Sigmoid colon (tissue), 7 donors: Measurements from ENCODE around the gene PDE6B. TPM values are rescaled to one million over a fixed set of nuclear protein-coding genes. Genes with fewer than 3 reads are reported as not detected.
A peak's percentile ranks its signal among the peaks of the same experiment; 100 is the strongest.
"Not testable (repeated sequence)": the region's sequence is repeated elsewhere in the genome, so short reads cannot be mapped to it uniquely, and the experiment has no call there.

ENCODE experiments used
- DNase-seq: peaks from one replicate; pipeline ENCODE4 v3.0.0-alpha.2; 2019
- H3K27ac ChIP-seq, 4 donors: fragments of 200-600 bp; sonication (generic); one replicate each; pipeline ENCODE4 v1.5.1; 2016 to 2019; ENCODE audit warnings: mild to moderate bottlenecking in 1 of 4
- H3K27me3 ChIP-seq, 3 donors: fragments of 200-600 bp; sonication (generic); one replicate each; pipeline ENCODE4 v1.5.1; 2019; ENCODE audit warnings: mild to moderate bottlenecking in 1 of 3
- H3K36me3 ChIP-seq, 4 donors: fragments of 200-600 bp; sonication (generic); one replicate each; pipeline ENCODE4 v1.5.1; 2016 to 2019
- H3K4me1 ChIP-seq, 4 donors: fragments of 200-600 bp; sonication (generic); one replicate each; pipeline ENCODE4 v1.5.1; 2017 to 2019
- H3K4me3 ChIP-seq, 4 donors: fragments of 200-600 bp; sonication (generic); one replicate each; pipeline ENCODE4 v1.5.1; 2017 to 2019; ENCODE audit warnings: mild to moderate bottlenecking in 2 of 4, moderate library complexity in 1 of 4
- H3K9me3 ChIP-seq, 4 donors: fragments of 200-600 bp in 3 of 4; sonication (generic) in 3 of 4; one replicate each; pipeline versions ENCODE4 v1.5.1 to v1.6.1; 2013 to 2019
- EP300 ChIP-seq, 4 donors: sonication (generic); formaldehyde crosslinking; IDR thresholded peaks; one replicate each; pipeline ENCODE4 v1.6.1; 2017; ENCODE audit warnings: antibody characterized with exemption in 4 of 4
- POLR2A ChIP-seq, 2 donors: fragments of 450-650 bp; IDR thresholded peaks; one replicate each; pipeline ENCODE4 v1.6.1; 2016; ENCODE audit warnings: antibody characterized with exemption in 2 of 2, mild to moderate bottlenecking in 2 of 2, moderate library complexity in 2 of 2
- POLR2AphosphoS5 ChIP-seq, 4 donors: sonication (generic); formaldehyde crosslinking; IDR thresholded peaks; one replicate each; pipeline ENCODE4 v1.6.1; 2017; ENCODE audit warnings: antibody characterized with exemption in 4 of 4
- WGBS, 2 donors: extraction: QIAGEN DNeasy Blood & Tissue Kit; methylation state at CpG; one replicate each; pipeline ENCODE4 v1.1.7; 2013; 5-methylcytosine and 5-hydroxymethylcytosine counted together
- intact Hi-C: fragments of 100-400 bp; cut with DNase I; formaldehyde crosslinking; loops from one replicate; pipeline ENCODE4 v1.15.1; 2023
- polyA plus RNA-seq, 3 donors: library from polyadenylated mRNA; stranded (reverse); fragments of 200-250 nt; gene quantifications; one replicate each; pipeline ENCODE4 v1.2.3, GENCODE V29; 2013
- total RNA-seq, 4 donors: library from RNA; depleted of rRNA; stranded (reverse); fragments of >200 nt; gene quantifications; one replicate each; pipeline ENCODE4 v1.1.0, GENCODE V29; 2016
- TF ChIP-seq, protein P1 (sequence below), 4 experiments: fragments of 450-650 bp in 3 of 4; fragments of 200-600 bp in 1 of 4; IDR thresholded peaks; one replicate each; pipeline ENCODE4 v1.5.1; 2016 to 2019; ENCODE audit warnings: antibody characterized with exemption in 4 of 4, mild to moderate bottlenecking in 3 of 4, moderate library complexity in 2 of 4
- donor health status: healthy with polysubstance abuse.
- donor health status: Bipolar disorder and iron deficiency.
- donor health status: healthy.

PDE6B gene
- total and polyA plus RNA-seq, 7 donors, result under 0.01 to 5.4 (median 1.5) TPM; not detected in 1

DNA sequence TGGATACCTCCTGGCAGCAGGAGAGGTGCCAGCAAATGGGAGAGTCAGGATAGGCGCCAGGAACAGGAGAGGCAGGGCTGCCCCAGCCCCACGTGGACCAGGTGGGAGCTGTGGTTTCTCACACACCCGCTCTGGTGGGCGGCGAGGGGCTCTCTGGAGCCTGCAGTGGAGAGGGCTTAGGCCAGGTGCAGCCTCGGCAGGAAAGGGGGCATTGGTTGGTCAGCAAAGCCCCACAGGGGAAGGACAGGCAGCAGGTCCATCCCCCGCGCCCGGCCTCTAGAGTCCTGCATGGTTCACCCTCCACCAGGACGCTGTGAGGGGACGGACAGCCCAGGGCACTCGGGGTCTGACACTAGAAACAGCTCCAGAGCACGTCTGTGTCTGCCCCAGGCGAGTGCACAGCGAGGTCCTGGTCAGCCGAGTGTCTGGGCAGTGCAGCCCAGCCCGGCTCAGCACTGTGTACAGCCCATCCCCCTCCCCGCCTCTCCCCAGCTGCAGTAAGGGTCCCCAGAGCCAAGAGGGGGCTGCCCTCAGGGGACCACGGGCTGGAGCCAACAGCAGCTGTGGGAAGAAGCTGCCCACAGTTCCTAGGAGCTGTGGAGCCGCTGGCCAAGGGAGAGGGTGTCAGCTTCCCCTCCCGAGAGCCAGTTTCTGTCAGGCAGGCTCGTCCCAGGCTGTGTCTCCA is 40.5 kb downstream of the PDE6B start:
- Histone ChIP-seq H3K36me3 (peaks cover 0 to 4% (median 0%) of the 10 kb centered on the region in 4 donors), H3K4me1 (peaks cover 0 to 14% (median 13%) of the 10 kb centered on the region in 4 donors), H3K4me3 (no peak overlapping the region), H3K27ac (no peak overlapping the region), H3K27me3 (peaks cover 0 to 26% (median 22%) of the 10 kb centered on the region in 3 donors), H3K9me3 (no peaks in the 10 kb centered on the region)
- intact Hi-C loops, result no loop called here
- peak; percentile 57 for DNase-seq
- TF ChIP-seq EP300 (IDR thresholded peaks at IDR 0.05), result no peak
- no peak for TF ChIP-seq POLR2A (IDR thresholded peaks at IDR 0.05)
- no peak for TF ChIP-seq POLR2AphosphoS5 (IDR thresholded peaks at IDR 0.05)
- TF ChIP-seq, protein P1, sequence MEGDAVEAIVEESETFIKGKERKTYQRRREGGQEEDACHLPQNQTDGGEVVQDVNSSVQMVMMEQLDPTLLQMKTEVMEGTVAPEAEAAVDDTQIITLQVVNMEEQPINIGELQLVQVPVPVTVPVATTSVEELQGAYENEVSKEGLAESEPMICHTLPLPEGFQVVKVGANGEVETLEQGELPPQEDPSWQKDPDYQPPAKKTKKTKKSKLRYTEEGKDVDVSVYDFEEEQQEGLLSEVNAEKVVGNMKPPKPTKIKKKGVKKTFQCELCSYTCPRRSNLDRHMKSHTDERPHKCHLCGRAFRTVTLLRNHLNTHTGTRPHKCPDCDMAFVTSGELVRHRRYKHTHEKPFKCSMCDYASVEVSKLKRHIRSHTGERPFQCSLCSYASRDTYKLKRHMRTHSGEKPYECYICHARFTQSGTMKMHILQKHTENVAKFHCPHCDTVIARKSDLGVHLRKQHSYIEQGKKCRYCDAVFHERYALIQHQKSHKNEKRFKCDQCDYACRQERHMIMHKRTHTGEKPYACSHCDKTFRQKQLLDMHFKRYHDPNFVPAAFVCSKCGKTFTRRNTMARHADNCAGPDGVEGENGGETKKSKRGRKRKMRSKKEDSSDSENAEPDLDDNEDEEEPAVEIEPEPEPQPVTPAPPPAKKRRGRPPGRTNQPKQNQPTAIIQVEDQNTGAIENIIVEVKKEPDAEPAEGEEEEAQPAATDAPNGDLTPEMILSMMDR (IDR thresholded peaks at IDR 0.05), result no peak
- 71 to 78% methylated on average over 22 of the region's 22 CpGs for WGBS, 2 donors

- peak; percentile 62 for DNase-seq
- no peaks in the 10 kb centered on the region for H3K9me3 ChIP-seq
Measured at GRCh38 chr4:666436-666810, 41.0 kb downstream of the PDE6B start.

DNA sequence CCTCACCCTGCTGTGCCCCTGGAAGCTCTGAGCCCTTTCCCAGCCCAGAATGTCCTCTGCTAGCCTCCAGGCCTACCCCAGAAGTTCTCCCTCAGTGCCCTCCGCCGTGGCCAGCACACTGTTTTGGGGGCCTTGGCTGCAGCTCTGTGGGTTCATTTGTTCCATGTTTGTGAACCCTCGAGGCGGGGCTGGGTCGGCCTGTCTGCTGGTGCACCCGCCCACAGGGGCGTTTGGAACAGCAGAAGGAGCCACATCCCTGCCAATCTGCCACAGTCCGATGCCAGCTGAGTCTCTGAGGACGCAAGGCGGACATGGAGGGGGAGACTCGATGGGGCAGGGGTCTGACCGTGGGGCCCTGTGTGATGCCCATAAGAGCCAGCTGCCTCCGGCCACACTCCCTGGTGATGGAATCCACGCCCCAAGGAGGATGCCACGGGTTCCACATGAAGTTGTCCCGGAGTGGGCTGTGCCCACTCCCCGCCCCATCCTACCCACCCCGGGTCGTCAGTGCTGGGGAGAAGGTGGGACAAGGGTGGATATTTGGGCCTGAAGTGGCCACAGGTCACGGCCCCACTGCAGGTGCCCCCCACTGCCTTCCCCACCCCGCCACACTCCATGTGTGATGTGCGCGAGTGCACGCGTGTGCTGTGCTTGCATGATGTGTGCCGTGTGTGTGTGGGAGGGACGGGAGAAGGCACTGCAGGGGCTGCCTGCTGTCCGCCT is 41.6 kb downstream of the PDE6B start:
- peak; percentile 59 for DNase-seq
- intact Hi-C loops, result no loop called here
- H3K36me3 ChIP-seq, result peaks cover 0 to 15% (median 7%) of the 10 kb centered on the region in 4 donors
- no peaks in the 10 kb centered on the region for H3K9me3 ChIP-seq
- no peak overlapping the region for H3K27ac ChIP-seq
- WGBS, 2 donors, result 72 to 88% methylated on average over 28 of the region's 28 CpGs
- H3K4me3 ChIP-seq, result no peak overlapping the region
- TF ChIP-seq POLR2AphosphoS5 (IDR thresholded peaks at IDR 0.05) (no peak), POLR2A (IDR thresholded peaks at IDR 0.05) (no peak), EP300 (IDR thresholded peaks at IDR 0.05) (no peak)
- TF ChIP-seq, protein P1 (IDR thresholded peaks at IDR 0.05), result no peak
- H3K27me3 ChIP-seq, result peaks cover 0 to 26% (median 21%) of the 10 kb centered on the region in 3 donors
- peaks cover 0 to 14% (median 13%) of the 10 kb centered on the region in 4 donors for H3K4me1 ChIP-seq

More at GRCh38 chr4:666436-666810, 41.0 kb downstream of the PDE6B start:
- peaks cover 0 to 26% (median 22%) of the 10 kb centered on the region in 3 donors for H3K27me3 ChIP-seq
- peaks cover 0 to 14% (median 13%) of the 10 kb centered on the region in 4 donors for H3K4me1 ChIP-seq
- peaks cover 0 to 9% (median under 1%) of the 10 kb centered on the region in 4 donors for H3K36me3 ChIP-seq
- TF ChIP-seq POLR2A (IDR thresholded peaks at IDR 0.05) (no peak), EP300 (IDR thresholded peaks at IDR 0.05) (no peak), POLR2AphosphoS5 (IDR thresholded peaks at IDR 0.05) (no peak)
- TF ChIP-seq, protein P1 (IDR thresholded peaks at IDR 0.05), result no peak
- WGBS, 2 donors, result 85 to 90% methylated on average over 22 of the region's 22 CpGs
- intact Hi-C loops, result no loop called here
- H3K4me3 ChIP-seq, result no peak overlapping the region
- H3K27ac ChIP-seq, result no peak overlapping the region

DNA sequence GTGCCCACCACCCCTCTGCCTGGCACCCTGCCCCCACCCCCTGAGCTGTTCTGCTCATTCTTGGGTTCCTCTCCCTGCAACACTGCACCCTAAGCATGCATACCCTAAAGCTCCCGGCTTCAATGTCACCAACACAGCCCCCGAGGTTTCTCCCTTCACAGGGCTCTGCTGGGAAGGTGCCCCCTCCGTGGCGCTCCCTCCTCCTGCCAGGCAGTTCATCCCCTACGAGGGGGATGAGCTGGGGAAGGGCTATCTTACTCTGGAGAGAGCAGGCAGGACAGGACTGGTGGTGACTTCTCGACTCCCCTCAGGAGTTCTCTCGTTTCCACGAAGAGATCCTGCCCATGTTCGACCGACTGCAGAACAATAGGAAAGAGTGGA is 42.2 kb downstream of the PDE6B start:
- Histone ChIP-seq H3K27ac (no peak overlapping the region), H3K4me3 (no peak overlapping the region), H3K36me3 (peaks cover 0 to 20% (median 10%) of the 10 kb centered on the region in 4 donors), H3K27me3 (peaks cover 0 to 26% (median 16%) of the 10 kb centered on the region in 3 donors), H3K4me1 (peaks cover 0 to 14% (median 13%) of the 10 kb centered on the region in 4 donors), H3K9me3 (no peaks in the 10 kb centered on the region)
- WGBS, 2 donors, result 60 to 77% methylated on average over 10 of the region's 10 CpGs
- TF ChIP-seq POLR2A (IDR thresholded peaks at IDR 0.05) (no peak), EP300 (IDR thresholded peaks at IDR 0.05) (no peak), POLR2AphosphoS5 (IDR thresholded peaks at IDR 0.05) (no peak)
- TF ChIP-seq, protein P1 (IDR thresholded peaks at IDR 0.05), result no peak
- no peak for DNase-seq
- intact Hi-C loops, result no loop called here

DNA sequence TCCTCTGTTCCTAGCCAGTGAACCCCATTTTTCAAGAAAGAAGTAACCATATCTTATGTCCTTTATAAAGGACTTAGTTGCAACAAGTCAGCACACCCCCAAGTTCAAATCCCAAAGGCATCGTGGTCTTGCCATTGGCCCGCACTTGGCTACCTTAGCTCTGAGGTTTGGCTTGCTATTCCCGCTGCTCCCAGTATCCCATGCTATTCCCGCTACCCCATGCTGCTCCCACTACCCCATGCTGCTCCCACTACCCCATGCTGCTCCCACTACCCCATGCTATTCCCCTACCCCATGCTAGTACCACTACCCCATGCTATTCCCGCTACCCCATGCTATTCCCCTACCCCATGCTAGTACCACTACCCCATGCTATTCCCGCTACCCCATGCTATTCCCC is 42.8 kb downstream of the PDE6B start:
- H3K36me3 ChIP-seq, result peaks cover 0 to 25% (median 10%) of the 10 kb centered on the region in 4 donors
- H3K4me3 ChIP-seq, DNase-seq, H3K9me3 ChIP-seq, intact Hi-C loops, H3K27ac ChIP-seq: not testable (repeated sequence)
- H3K4me1 ChIP-seq, result peaks cover 0 to 17% (median 17%) of the 10 kb centered on the region in 4 donors
- H3K27me3 ChIP-seq, result peaks cover 0 to 22% (median 15%) of the 10 kb centered on the region in 3 donors
- 91 to 95% methylated on average over 6 of the region's 6 CpGs for WGBS, 2 donors

DNA sequence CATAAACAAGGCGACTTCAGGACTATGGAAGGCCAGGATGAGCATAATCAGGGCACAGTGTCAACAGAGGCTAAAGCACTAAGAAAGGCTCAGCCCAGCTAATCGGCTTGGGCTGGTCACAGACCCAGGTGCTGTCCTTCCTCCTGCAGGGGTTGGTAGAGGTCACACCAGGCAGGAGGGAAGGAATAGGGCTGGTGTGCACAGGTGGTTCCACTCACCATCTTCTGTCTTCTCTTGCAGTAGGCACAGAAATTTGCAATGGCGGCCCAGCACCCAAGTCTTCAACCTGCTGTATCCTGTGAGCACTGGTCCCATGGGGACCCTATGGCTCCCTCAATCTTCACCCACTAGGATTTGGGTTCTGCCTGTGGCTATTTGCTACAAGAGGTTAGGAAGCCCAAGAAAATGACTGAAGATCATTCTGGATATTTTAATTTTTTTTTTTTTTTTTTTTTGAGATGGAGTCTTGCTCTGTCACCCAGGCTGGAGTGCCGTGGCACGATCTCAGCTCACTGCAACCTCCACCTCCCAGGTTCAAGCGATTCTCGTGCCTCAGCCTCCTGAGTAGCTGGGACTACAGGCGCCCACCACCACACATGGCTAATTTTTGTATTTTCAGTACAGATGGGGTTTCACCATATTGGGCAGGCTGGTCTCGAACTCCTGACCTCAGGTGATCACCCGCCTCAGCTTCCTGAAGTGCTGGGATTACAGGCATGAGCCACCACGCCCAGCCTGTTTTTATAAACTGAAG is 44.6 kb downstream of the PDE6B start:
- H3K27me3 ChIP-seq, H3K9me3 ChIP-seq, H3K4me3 ChIP-seq, H3K27ac ChIP-seq, DNase-seq: not testable (repeated sequence)
- WGBS, 2 donors, result 89 to 95% methylated on average over 11 of the region's 11 CpGs
- H3K36me3 ChIP-seq, result peaks cover 0 to 25% (median 10%) of the 10 kb centered on the region in 4 donors
- intact Hi-C loops, result loop anchor here (5.0 to 10.0 kb wide), 4 partner anchors 112 to 333 kb away; partner anchors contain the start of genes GAK, PIGG, TMEM175 and ZNF141
- H3K4me1 ChIP-seq, result peaks cover 0 to 15% (median 12%) of the 10 kb centered on the region in 4 donors
